Forelimb muscle (tissue), 1 donor: ENCODE results near the gene STX18. TPM values are rescaled to one million over a fixed set of nuclear protein-coding genes. Genes with fewer than 3 reads are reported as not detected.
"Not testable (repeated sequence)": the region's sequence is repeated elsewhere in the genome, so short reads cannot be mapped to it uniquely, and the experiment has no call there.

Source experiments
- DNase-seq: peaks from one replicate; pipeline ENCODE4 v3.0.0-alpha.2; 2013; ENCODE audit warnings: low read depth
- polyA plus RNA-seq: library from polyadenylated mRNA; unstranded; fragments of 120-200 nt; gene quantifications from one replicate; pipeline ENCODE4 v1.2.1, GENCODE V29; 2013; ENCODE audit not compliant: insufficient read length

The STX18 gene
- 27.9 TPM for polyA plus RNA-seq

- peak; percentile 49 for DNase-seq
Measured at GRCh38 chr4:4541661-4542570, at the start of gene STX18. Gene STX18, minus strand, starts transcription at chr4:4542048. Its CDS starts 84 bp downstream, at chr4:4541964.

GRCh38 chr4:4591071-4591470 is 49.2 kb upstream of the STX18 start:
- DNase-seq: no peak

- no peak for DNase-seq
Measured at GRCh38 chr4:4590546-4590945, 48.7 kb upstream of the STX18 start.

DNA sequence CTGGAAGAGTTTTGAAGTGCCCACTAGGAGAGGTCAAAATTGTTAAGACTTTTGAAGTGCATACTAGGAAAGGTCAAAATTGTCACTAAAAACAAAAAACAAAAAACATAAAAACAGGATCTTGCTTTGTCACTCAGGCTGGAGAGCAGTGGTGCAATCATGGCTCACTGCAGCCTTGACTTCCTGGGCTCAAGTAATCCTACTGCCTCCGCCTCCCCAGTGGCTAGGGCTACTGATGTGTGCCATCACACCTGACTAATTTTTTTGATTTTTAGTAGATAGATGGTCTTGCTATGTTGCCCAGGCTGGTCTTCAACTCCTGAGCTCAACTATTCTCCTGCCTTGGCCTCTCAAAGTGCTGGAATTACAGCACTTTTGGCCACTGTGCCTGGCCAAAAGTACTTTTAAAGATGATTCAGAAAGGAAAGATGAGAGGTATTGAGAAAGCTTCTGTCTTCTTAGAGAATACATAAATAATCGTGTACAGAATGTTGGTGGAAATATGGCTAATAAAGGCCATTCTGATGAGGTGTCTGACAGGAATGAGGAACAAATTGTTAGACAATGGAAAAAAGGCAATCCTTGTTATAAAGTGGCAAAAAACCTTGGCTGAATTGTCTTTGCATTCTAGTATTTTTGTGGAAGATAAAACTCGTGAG is 43.3 kb upstream of the STX18 start:
- DNase-seq: no peak

DNA sequence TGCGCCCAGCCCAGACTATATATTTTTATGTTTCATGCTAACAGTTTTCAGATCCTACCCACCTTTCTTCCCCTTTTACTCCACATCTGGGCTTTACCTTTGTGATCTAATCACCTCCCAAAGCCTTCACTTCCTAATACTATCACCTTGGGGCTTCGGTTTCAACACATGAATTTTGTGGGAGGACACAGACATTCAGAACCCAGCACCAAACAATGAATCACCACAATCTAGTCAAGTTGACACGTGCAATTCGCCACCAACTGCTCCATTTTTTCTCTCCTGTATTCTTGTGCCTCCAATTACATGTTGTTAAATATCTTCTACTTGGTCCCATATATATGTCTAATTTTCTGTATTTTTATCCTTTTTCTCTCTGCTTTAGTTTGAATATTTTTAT is 41.8 kb upstream of the STX18 start:
- DNase-seq: no peak

DNA sequence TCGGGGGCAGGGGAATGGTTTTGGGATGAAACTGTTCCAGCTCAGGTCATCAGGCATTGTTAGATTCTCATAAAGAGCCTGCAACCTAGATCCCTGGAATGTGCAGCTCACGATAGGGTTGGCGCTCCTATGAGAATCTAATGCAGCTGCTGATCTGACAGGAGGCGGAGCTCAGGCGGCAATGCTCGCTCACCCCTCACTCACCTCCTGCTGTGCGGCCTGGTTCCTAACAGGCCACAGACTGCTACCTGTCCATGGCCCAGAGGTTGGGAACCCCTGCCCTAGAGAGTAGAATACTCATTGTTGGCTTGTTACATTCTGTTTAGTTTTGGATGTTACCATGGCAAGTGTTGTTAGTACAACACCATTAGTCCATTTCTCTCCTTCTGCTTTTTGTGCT is 40.8 kb upstream of the STX18 start:
- no peak for DNase-seq

DNA sequence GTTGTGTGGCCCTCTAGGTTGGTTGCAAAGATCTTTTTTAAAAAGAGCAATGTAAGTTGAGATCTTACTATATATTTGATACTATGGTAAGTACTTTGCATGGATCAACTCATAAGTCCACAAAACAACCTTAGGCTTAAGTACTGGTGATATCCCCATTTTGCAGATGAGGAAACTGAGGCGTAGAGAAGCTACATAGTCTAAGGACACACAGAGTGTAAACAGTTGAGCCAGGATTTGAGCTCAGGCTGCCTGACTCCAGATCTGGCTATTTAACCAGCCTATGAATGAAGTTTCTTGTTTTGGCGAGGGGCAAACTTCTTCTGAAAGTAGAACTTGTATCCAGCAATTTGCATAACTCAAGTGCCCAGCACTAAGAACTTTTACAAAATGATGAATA is 38.6 kb upstream of the STX18 start:
- no peak for DNase-seq

DNA sequence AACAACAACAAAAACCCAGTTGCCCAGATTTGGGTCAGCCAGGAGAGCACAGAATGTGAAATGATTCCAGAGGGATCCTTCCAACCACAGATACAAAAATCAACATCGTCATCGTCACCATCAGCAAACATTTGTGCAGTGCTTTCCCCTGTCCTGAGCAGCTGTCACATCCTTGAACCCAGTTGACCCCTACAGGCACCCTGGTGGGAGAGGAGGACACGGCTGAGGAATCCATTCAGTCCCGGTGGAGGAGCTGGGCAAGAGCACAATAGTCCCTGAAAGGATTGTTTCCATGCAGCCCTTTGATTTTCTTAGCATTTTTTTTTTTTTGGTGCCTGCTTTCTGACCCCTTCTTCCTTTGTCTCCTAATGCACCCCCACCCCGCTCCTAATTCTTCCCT is 37.1 kb upstream of the STX18 start:
- DNase-seq: no peak

GRCh38 chr4:4577359-4577875 is 35.6 kb upstream of the STX18 start:
- DNase-seq: no peak

- no peak for DNase-seq
Measured at GRCh38 chr4:4575284-4576211, 33.7 kb upstream of the STX18 start.

- peak; percentile 81 for DNase-seq
Measured at GRCh38 chr4:4574792-4575191, 32.9 kb upstream of the STX18 start.

DNA sequence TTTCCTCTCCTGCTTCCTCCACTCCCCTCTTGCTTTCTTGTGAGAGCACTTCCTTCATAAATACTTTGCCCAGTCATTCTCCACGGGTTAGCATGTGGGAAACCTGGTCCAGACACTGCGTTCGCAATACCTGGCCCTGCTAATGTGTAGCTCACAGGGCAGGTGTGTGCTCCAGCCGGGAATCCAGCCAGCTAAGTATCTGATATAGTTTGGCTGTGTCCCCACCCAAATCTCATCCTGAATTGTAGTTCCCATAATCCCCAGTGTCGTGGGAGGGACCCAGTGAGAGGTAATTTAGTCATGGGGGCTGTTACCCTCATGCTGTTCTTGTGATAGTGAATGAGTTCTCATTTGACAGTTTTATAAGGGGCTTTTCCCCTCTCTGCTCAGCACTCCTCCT is 32.2 kb upstream of the STX18 start:
- DNase-seq: no peak

- no peak for DNase-seq
Measured at GRCh38 chr4:4572821-4573220, 31.0 kb upstream of the STX18 start.

DNA sequence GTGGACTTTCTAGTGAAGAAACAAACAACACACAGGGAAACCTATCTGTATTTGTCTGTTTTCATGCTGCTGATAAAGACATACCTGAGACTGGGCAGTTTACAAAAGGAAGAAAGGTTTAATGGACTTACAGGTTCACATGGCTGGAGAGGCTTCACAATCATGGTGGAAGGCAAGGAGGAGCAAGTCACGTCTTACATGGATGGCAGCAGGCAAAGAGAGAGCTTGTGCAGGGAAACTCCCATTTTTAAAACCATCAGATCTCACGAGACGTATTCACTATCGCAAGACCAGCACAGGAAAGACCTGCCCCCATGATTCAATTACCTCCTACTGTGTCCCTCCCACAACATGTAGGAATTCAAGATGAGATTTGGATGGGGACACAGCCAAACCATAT is 28.0 kb upstream of the STX18 start:
- DNase-seq: not testable (repeated sequence)

GRCh38 chr4:4568806-4569427 is 27.1 kb upstream of the STX18 start:
- DNase-seq: no peak

DNA sequence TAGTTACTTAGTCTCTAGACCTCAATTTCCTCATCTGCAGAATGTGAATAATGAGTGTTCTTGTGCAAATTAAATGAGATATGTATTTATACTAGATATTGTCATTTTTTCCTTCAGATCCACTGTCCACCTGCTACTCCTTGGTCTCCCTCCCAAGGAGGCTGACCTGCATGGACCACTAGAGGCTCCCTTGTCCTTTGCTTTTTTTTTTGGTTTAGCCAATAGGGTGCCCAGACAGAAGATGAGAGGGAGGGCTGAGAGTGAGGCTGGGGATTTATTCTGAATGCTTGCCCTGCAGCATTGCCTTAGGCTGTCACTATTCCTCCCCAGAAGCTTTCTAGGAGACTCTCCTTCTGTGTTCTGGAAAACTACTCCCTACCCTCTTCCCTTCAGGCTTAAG is 24.5 kb upstream of the STX18 start:
- DNase-seq: not testable (repeated sequence)

DNA sequence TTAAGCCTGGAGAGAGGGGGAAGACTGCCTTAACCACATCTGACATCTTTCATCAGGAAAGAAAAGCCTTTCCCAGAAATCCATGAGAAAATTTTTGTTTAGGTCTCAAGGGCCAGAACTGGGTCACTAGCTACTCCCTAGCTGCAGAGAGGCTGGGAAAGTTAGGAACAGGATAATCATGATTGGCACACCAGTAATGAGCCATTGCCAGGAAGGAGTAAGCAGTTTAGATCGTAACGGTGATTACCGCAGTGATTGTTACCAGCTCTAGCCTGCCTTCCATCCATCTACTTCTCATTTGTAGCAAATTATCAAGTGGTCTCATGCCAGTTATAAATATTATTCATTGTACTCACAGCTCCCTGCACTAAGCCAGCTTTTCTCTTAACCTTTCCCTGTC is 22.7 kb upstream of the STX18 start:
- no peak for DNase-seq

DNA sequence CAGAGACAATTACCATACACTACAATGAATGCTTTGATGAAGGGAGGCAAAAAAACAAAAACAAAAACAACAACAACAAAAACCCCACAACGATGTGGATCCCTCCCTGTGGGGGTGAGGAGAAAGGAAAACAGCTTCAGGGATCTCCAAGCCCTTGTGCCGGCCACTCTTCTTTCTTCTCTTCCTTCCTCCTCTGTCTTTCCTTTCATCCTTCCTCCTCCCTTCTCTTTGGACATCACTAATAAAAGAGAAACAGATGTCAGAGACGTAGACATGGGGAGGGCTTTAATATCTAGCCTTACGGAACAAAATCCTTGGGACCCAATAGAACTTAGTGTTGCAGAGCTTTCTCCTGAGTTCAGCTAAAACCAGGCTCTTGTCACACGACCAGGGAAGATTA is 18.8 kb upstream of the STX18 start:
- DNase-seq: no peak

GRCh38 chr4:4560136-4560535 is 18.3 kb upstream of the STX18 start:
- no peak for DNase-seq

DNA sequence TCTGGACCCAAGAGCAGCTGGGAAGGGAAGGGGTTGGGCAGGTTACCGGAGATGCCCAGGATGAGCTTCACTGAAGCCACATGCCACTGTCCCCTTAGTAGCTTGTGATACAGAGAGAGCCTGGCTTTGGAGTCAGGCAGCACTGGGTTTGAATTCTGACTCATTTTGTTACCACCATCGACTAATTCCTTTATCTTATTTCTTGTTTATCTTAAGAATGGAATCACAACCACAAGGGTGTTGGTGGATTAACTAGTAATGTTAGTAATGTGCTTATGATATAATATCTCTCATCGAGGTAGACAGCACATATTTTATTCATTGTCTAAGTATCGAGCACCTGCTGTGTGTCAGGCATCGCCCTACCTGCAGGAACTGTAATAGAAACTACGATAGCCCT is 17.7 kb upstream of the STX18 start:
- no peak for DNase-seq

DNA sequence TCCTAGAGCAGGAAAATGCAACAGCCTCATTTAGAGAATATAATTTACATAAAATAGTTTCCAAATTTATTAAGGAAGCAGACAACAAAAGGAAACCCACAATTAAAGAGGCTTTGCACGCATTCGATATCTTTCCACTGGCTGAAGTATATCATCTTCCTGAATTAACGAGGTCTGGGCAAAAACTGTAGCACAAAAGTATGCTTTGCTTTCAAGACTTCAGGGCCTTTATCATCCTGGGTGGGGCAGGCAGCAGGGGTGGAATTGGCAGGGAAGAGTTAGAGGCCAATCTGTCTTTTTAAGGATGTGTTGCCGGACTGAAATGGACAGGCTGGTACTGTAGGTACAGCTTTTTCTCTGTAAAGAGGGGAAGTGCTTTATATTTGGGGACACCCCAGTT is 17.0 kb upstream of the STX18 start:
- DNase-seq: no peak
